ENCODE measurements around the gene PKNOX2.

PKNOX2 gene

GRCh38 chr11:125369808-125370207 lies 205.3 kb downstream of the PKNOX2 start:
- no peak for DNase-seq

GRCh38 chr11:125370561-125371389 lies 206.2 kb downstream of the PKNOX2 start:
- DNase-seq = no peak

GRCh38 chr11:125371431-125371935 lies 206.9 kb downstream of the PKNOX2 start:
- DNase-seq = no peak

GRCh38 chr11:125372088-125372487 lies 207.5 kb downstream of the PKNOX2 start:
- DNase-seq = no peak

GRCh38 chr11:125372911-125373310 lies 208.4 kb downstream of the PKNOX2 start:
- DNase-seq = no peak

- DNase-seq = no peak
These were observed 209.2 kb downstream of the PKNOX2 start for GRCh38 chr11:125373426-125374391.

GRCh38 chr11:125374398-125374797 lies 209.8 kb downstream of the PKNOX2 start:
- DNase-seq = no peak

GRCh38 chr11:125375146-125375545 lies 210.6 kb downstream of the PKNOX2 start:
- no peak for DNase-seq

- DNase-seq = no peak
These were observed 211.6 kb downstream of the PKNOX2 start for GRCh38 chr11:125376117-125376516.

- no peak for DNase-seq
These were observed 212.3 kb downstream of the PKNOX2 start for GRCh38 chr11:125376856-125377255.

- no peak for DNase-seq
These were observed 213.5 kb downstream of the PKNOX2 start for GRCh38 chr11:125378083-125378482.

GRCh38 chr11:125378571-125378970 lies 214.0 kb downstream of the PKNOX2 start:
- no peak for DNase-seq

GRCh38 chr11:125379565-125379964 lies 215.0 kb downstream of the PKNOX2 start:
- DNase-seq = no peak

GRCh38 chr11:125379981-125380380 lies 215.4 kb downstream of the PKNOX2 start:
- DNase-seq = no peak

- no peak for DNase-seq
These were observed 216.3 kb downstream of the PKNOX2 start for GRCh38 chr11:125380756-125381445.

- no peak for DNase-seq
These were observed 217.0 kb downstream of the PKNOX2 start for GRCh38 chr11:125381499-125382044.

GRCh38 chr11:125382314-125382791 lies 217.8 kb downstream of the PKNOX2 start:
- no peak for DNase-seq

- DNase-seq = no peak
These were observed 218.3 kb downstream of the PKNOX2 start for GRCh38 chr11:125382822-125383221.

GRCh38 chr11:125384825-125385224 lies 220.3 kb downstream of the PKNOX2 start:
- no peak for DNase-seq

- DNase-seq = no peak
These were observed 223.3 kb downstream of the PKNOX2 start for GRCh38 chr11:125387901-125388300.

GRCh38 chr11:125388611-125389010 lies 224.1 kb downstream of the PKNOX2 start:
- no peak for DNase-seq

Data from T-helper 1 cell (primary cell).